GM12878 (cell line): ENCODE data around the gene GMDS. TPM values are rescaled to one million over a fixed set of nuclear protein-coding genes. Genes with fewer than 3 reads are reported as not detected.

ENCODE experiments used
- ATAC-seq: fragments of 200-7000 bp; cut with Tn5 transposase; 3 replicates; pipeline ENCODE4 v1.9.1; 2020; ENCODE audit warnings: mild to moderate bottlenecking, moderate library complexity
- BruUV-seq: library from RNA; stranded (reverse); fragments of 400-500 nt; replicated peaks from 2 replicates; lab custom pipeline; 2021; lab: Mats Ljungman, UMichigan
- CTCF ChIA-PET: fragments of 300-600 bp; sonication (Branson Sonifier 250); formaldehyde crosslinking; extraction: SDS; loops from one replicate; lab custom pipeline; 2021; ENCODE audit warnings: inconsistent platforms; lab: Yijun Ruan, JAX
- POLR2A ChIA-PET: fragments of 350-600 bp; formaldehyde crosslinking; extraction: SDS; loops from one replicate; lab custom pipeline; 2021; ENCODE audit warnings: inconsistent platforms; lab: Charles Lee
- RAD21 ChIA-PET: fragments of 300-600 bp; sonication (Branson Sonifier 250); formaldehyde crosslinking; loops from one replicate; lab custom pipeline; 2023; ENCODE audit warnings: antibody characterized with exemption; ENCODE audit not compliant: unreplicated experiment; lab: Charles Lee
- SMC1A ChIA-PET: fragments of 300-600 bp; sonication (Branson Sonifier 250); formaldehyde crosslinking; loops from one replicate; lab custom pipeline; 2023; ENCODE audit not compliant: unreplicated experiment, uncharacterized antibody; lab: Charles Lee
- DNase-seq: peaks from one replicate; pipeline ENCODE4 v3.0.0-alpha.2; 2011; ENCODE audit warnings: low read depth, low spot score
- FAIRE-seq: peaks from 3 replicates; lab custom pipeline; 2011; peaks lifted over from hg19 to GRCh38; lab: Jason Lieb, UNC
- H2AFZ ChIP-seq: 2 replicates; pipeline ENCODE4 v1.6.0; 2011; ENCODE audit warnings: low read depth, low read length, control low read depth; ENCODE audit not compliant: control insufficient read depth
- H3K27ac ChIP-seq: 2 replicates; pipeline ENCODE4 v1.5.1; 2011; ENCODE audit warnings: control low read depth; ENCODE audit not compliant: control insufficient read depth, insufficient read depth
- H3K27me3 ChIP-seq, 2 experiments: replicated peaks in 1 of 2; 2 replicates each; pipeline versions ENCODE4 v1.6.0 to v1.6.1; 2011; ENCODE audit warnings: low read length in 1 of 2; ENCODE audit not compliant: control insufficient read depth in 2 of 2, insufficient read depth in 2 of 2
- H3K36me3 ChIP-seq, 2 experiments: 2 replicates each; pipeline ENCODE4 v1.5.1; 2011; ENCODE audit warnings: low read length in 1 of 2; ENCODE audit not compliant: control insufficient read depth in 2 of 2, insufficient read depth in 2 of 2
- H3K4me1 ChIP-seq: 2 replicates; pipeline ENCODE4 v1.6.1; 2011; ENCODE audit warnings: mild to moderate bottlenecking, low read length, moderate library complexity, mixed read lengths; ENCODE audit not compliant: control insufficient read depth, insufficient read depth
- H3K4me2 ChIP-seq: 2 replicates; pipeline ENCODE4 v1.6.0; 2011; ENCODE audit warnings: control low read depth; ENCODE audit not compliant: control insufficient read depth, insufficient read depth
- H3K4me3 ChIP-seq: fragments of 200-600 bp; sonication (generic); 2 replicates; pipeline ENCODE4 v1.5.1; 2016
- H3K79me2 ChIP-seq: 2 replicates; pipeline ENCODE4 v1.6.0; 2011; ENCODE audit warnings: low read length; ENCODE audit not compliant: control insufficient read depth, insufficient read depth
- H3K9ac ChIP-seq: 2 replicates; pipeline ENCODE4 v1.8.0; 2011; ENCODE audit warnings: low read length, control low read depth, mixed read lengths; ENCODE audit not compliant: control insufficient read depth, insufficient read depth
- H3K9me3 ChIP-seq: replicated peaks from 3 replicates; pipeline ENCODE4 v1.5.1; 2011; ENCODE audit warnings: mild to moderate bottlenecking, low read length; ENCODE audit not compliant: control insufficient read depth, insufficient read depth
- H4K20me1 ChIP-seq: 2 replicates; pipeline ENCODE4 v1.6.0; 2011; ENCODE audit not compliant: control insufficient read depth, insufficient read depth
- BACH1 ChIP-seq: fragments of 450-650 bp; IDR thresholded peaks from 2 replicates; pipeline ENCODE4 v1.6.1; 2017; ENCODE audit warnings: mild to moderate bottlenecking, borderline replicate concordance
- BMI1 ChIP-seq: fragments of 450-650 bp; IDR thresholded peaks from 2 replicates; pipeline ENCODE4 v1.6.1; 2016; ENCODE audit warnings: mild to moderate bottlenecking, moderate library complexity, borderline replicate concordance
- CEBPB ChIP-seq, 2 experiments: fragments of 150-350 bp in 1 of 2; IDR thresholded peaks; 2 replicates each; pipeline ENCODE4 v1.6.1; 2012 to 2014; ENCODE audit warnings: low read depth in 2 of 2, low read length in 2 of 2, borderline replicate concordance in 1 of 2, inconsistent platforms in 1 of 2
- ELK1 ChIP-seq: IDR thresholded peaks from 2 replicates; pipeline ENCODE4 v1.6.1; 2012; ENCODE audit warnings: low read depth, low read length, improper control_type of control experiment
- ESRRA ChIP-seq: IDR thresholded peaks from 2 replicates; pipeline ENCODE4 v1.6.1; 2012; ENCODE audit warnings: mild to moderate bottlenecking, low read length, improper control_type of control experiment
- FOXM1 ChIP-seq: IDR thresholded peaks from 2 replicates; pipeline ENCODE4 v1.6.1; 2012; ENCODE audit warnings: low read depth, mild to moderate bottlenecking, inconsistent platforms, low read length, moderate library complexity
- IRF4 ChIP-seq: IDR thresholded peaks from 2 replicates; pipeline ENCODE4 v1.6.1; 2011; ENCODE audit warnings: low read depth, low read length
- JUNB ChIP-seq: IDR thresholded peaks from 2 replicates; pipeline ENCODE4 v1.6.1; 2016; ENCODE audit warnings: antibody characterized with exemption, mild to moderate bottlenecking
- JUND ChIP-seq: IDR thresholded peaks from 2 replicates; pipeline ENCODE4 v1.6.1; 2012; ENCODE audit warnings: low read depth, mild to moderate bottlenecking, low read length, improper control_type of control experiment, moderate library complexity
- KDM1A ChIP-seq: fragments of 200-600 bp; sonication (generic); IDR thresholded peaks from 2 replicates; pipeline ENCODE4 v1.6.1; 2016; ENCODE audit warnings: borderline replicate concordance
- NFYA ChIP-seq: IDR thresholded peaks from 2 replicates; pipeline ENCODE4 v1.6.1; 2011; ENCODE audit warnings: low read depth, mild to moderate bottlenecking, low read length, improper control_type of control experiment, borderline replicate concordance
- NR2C1 ChIP-seq: fragments of 450-650 bp; IDR thresholded peaks from 2 replicates; pipeline ENCODE4 v1.6.1; 2017; ENCODE audit warnings: antibody characterized with exemption, mild to moderate bottlenecking, moderate library complexity
- SUZ12 ChIP-seq: fragments of 200-600 bp; sonication (generic); IDR thresholded peaks from one replicate; pipeline ENCODE4 v1.6.1; 2018; ENCODE audit warnings: antibody characterized with exemption, mild to moderate bottlenecking; ENCODE audit not compliant: unreplicated experiment
- TBL1XR1 ChIP-seq: IDR thresholded peaks from 2 replicates; pipeline ENCODE4 v1.6.1; 2012; ENCODE audit warnings: low read depth, low read length, improper control_type of control experiment
- TCF3 ChIP-seq: IDR thresholded peaks from 2 replicates; pipeline ENCODE4 v1.6.1; 2012; ENCODE audit warnings: low read depth, mild to moderate bottlenecking, low read length, borderline replicate concordance; ENCODE audit not compliant: insufficient read depth
- ZBED1 ChIP-seq: IDR thresholded peaks from 2 replicates; pipeline ENCODE4 v1.6.1; 2016; ENCODE audit warnings: borderline replicate concordance
- ZNF274 ChIP-seq: IDR thresholded peaks from one replicate; pipeline ENCODE4 v1.8.0; 2011; ENCODE audit not compliant: insufficient read length, insufficient read depth
- ZNF622 ChIP-seq: fragments of 450-650 bp; IDR thresholded peaks from 2 replicates; pipeline ENCODE4 v1.6.1; 2017; ENCODE audit warnings: mild to moderate bottlenecking, inconsistent platforms
- ZZZ3 ChIP-seq: IDR thresholded peaks from 2 replicates; pipeline ENCODE4 v1.6.1; 2011; ENCODE audit warnings: low read depth; ENCODE audit not compliant: control insufficient read depth, insufficient read length
- WGBS: methylation state at CpG from one replicate; pipeline ENCODE4 v1.1.6; 2016; ENCODE audit warnings: low lambda C conversion rate; ENCODE audit not compliant: insufficient replicate concordance, insufficient coverage; ENCODE audit errors: missing lambda C conversion rate; 5-methylcytosine and 5-hydroxymethylcytosine counted together
- in situ Hi-C: fragments of 300-500 bp; cut with MboI; formaldehyde crosslinking; loops from 9 replicates; pipeline ENCODE4 v1.14.3; 2018; ENCODE audit warnings: mixed read lengths
- intact Hi-C: fragments of 100-400 bp; cut with micrococcal nuclease; formaldehyde crosslinking; loops from one replicate; pipeline ENCODE4 v1.14.2; 2022; ENCODE audit not compliant: unreplicated experiment
- polyA plus RNA-seq, 11 experiments: library from polyadenylated mRNA; depleted of rRNA in 4 of 11; unstranded in 6 of 11; stranded (reverse) in 5 of 11; fragments of >200 nt; fragmentation: Nextera tagmentation in 4 of 11; fragmentation: Illumina TruSeq in 1 of 11; extraction: Ambion mirVana in 4 of 11; extraction: Trizol in 1 of 11; gene quantifications; 1 replicate in 1 of 11; 2 replicates in 10 of 11; pipeline versions ENCODE4 v1.2.1 to v1.2.3, GENCODE V29; 2011 to 2016; ENCODE audit warnings: inconsistent platforms in 2 of 11, missing spikeins in 2 of 11, low read depth in 1 of 11
- total RNA-seq, 4 experiments: library from RNA; depleted of rRNA in 3 of 4; stranded (reverse); fragments of >200 nt in 3 of 4; fragmentation: Illumina TruSeq in 1 of 4; extraction: Trizol in 1 of 4; gene quantifications; 2 replicates each; pipeline versions ENCODE4 v1.2.1 to v1.2.3, GENCODE V29; 2013 to 2021

Gene GMDS
- total and polyA plus RNA-seq, 10 of the 15 experiments (the other 5 are each of a cell fraction or from before 2014, with no cell fraction given), result 0.61 to 53.8 (median 29.3) TPM

- FAIRE-seq, result no peak
- H2AFZ ChIP-seq, result no peak overlapping the region
- ChIA-PET SMC1A (interaction anchor here (0.7 kb wide), 1 partner anchor 302 kb away, joined by 3 read pairs; no protein-coding TSS in a partner anchor), RAD21 (no interaction called here), CTCF (no interaction called here), POLR2A (no interaction called here)
- DNase-seq, result no peak
- H3K27me3 ChIP-seq, result no peaks in the 10 kb centered on the region
- in situ Hi-C loops, result no loop called here
- H3K36me3 ChIP-seq, result no peaks in the 10 kb centered on the region
- WGBS, result 95% methylated on average over 7 of the region's 7 CpGs
- H3K4me3 ChIP-seq, result no peak overlapping the region
- no peaks in the 10 kb centered on the region for H4K20me1 ChIP-seq
- no peak overlapping the region for H3K4me2 ChIP-seq
- intact Hi-C loops, result no loop called here
- H3K9ac ChIP-seq, result no peak overlapping the region
- no TSS peak for BruUV-seq
- H3K27ac ChIP-seq, result no peak overlapping the region
- TF ChIP-seq KDM1A, result no peak
- no peak for TF ChIP-seq JUNB
- H3K4me1 ChIP-seq, result peaks cover 24% of the 10 kb centered on the region
- no peak for ATAC-seq
- H3K79me2 ChIP-seq, result no peaks in the 10 kb centered on the region
- H3K9me3 ChIP-seq, result no peaks in the 10 kb centered on the region
Observed at GRCh38 chr6:1865585-1865984, 379.8 kb downstream of the GMDS start.

- no peak overlapping the region for H3K9ac ChIP-seq
- ChIA-PET SMC1A (interaction anchor here (0.6 to 1.2 kb wide), 2 partner anchors 14 to 175 kb away, joined by 3 read pairs; no protein-coding TSS in a partner anchor), CTCF (interaction anchor here (1.0 to 1.1 kb wide), 2 partner anchors 9 to 93 kb away, joined by 3 to 4 read pairs; no protein-coding TSS in a partner anchor), RAD21 (no interaction called here), POLR2A (no interaction called here)
- no peak for DNase-seq
- H3K4me1 ChIP-seq, result peaks cover 21% of the 10 kb centered on the region
- ATAC-seq, result no peak
- no peak overlapping the region for H3K4me2 ChIP-seq
- H3K27ac ChIP-seq, result no peak overlapping the region
- no peaks in the 10 kb centered on the region for H3K27me3 ChIP-seq
- no peak overlapping the region for H2AFZ ChIP-seq
- FAIRE-seq, result no peak
- BruUV-seq, result no TSS peak
- no peaks in the 10 kb centered on the region for H4K20me1 ChIP-seq
- WGBS, result 74% methylated on average over 3 of the region's 3 CpGs
- in situ Hi-C loops (no loop called here), intact Hi-C loops (no loop called here)
- no peaks in the 10 kb centered on the region for H3K36me3 ChIP-seq
- no peak overlapping the region for H3K4me3 ChIP-seq
- H3K9me3 ChIP-seq, result no peaks in the 10 kb centered on the region
- H3K79me2 ChIP-seq, result no peaks in the 10 kb centered on the region
- no peak for TF ChIP-seq ZBED1
- no peak for TF ChIP-seq TBL1XR1
- no peak for TF ChIP-seq ZNF274
- no peak for TF ChIP-seq ZNF622
- TF ChIP-seq ELK1, result no peak
- no peak for TF ChIP-seq ESRRA
- no peak for TF ChIP-seq NR2C1
- TF ChIP-seq FOXM1, result no peak
- TF ChIP-seq NFYA, result no peak
- no peak for TF ChIP-seq IRF4
- TF ChIP-seq BMI1, result no peak
- no peak for TF ChIP-seq CEBPB (IDR thresholded peaks at IDR 0.05; ENCODE audit: borderline replicate concordance in 1 of 2, low read depth in 2 of 2, low read length in 2 of 2)
- TF ChIP-seq JUND, result no peak
- TF ChIP-seq SUZ12, result no peak
- TF ChIP-seq BACH1, result no peak
- TF ChIP-seq ZZZ3, result no peak
- no peak for TF ChIP-seq TCF3
Observed at GRCh38 chr6:1864496-1864895, 380.9 kb downstream of the GMDS start.
